Measurements from ENCODE around the gene CDHR2.

The CDHR2 gene

GRCh38 chr5:176614805-176615478, 65.8 kb downstream of the CDHR2 start:
- Mint-ChIP-seq H3K4me1 (peaks cover 3% of the 10 kb centered on the region), H3K27me3 (peaks cover 36% of the 10 kb centered on the region), H3K9me3 (no peaks in the 10 kb centered on the region), H3K4me3 (no peak overlapping the region), H3K36me3 (no peaks in the 10 kb centered on the region), H3K27ac (no peak overlapping the region)
- DNase-seq (ENCODE audit: low spot score in 2 of 2) (no peak), ATAC-seq (ENCODE audit: low read depth) (no peak)

- no peak overlapping the region for H3K27ac Mint-ChIP-seq
- peaks cover 5% of the 10 kb centered on the region for H3K4me1 Mint-ChIP-seq
- H3K36me3 Mint-ChIP-seq = no peaks in the 10 kb centered on the region
- no peaks in the 10 kb centered on the region for H3K9me3 Mint-ChIP-seq
- H3K27me3 Mint-ChIP-seq = peaks cover 39% of the 10 kb centered on the region
- no peak for DNase-seq (ENCODE audit: low spot score in 2 of 2)
- H3K4me3 Mint-ChIP-seq = no peak overlapping the region
- no peak for ATAC-seq (ENCODE audit: low read depth)
Observed at GRCh38 chr5:176616511-176616910, 67.4 kb downstream of the CDHR2 start.

- Mint-ChIP-seq H3K4me1 (peaks cover 7% of the 10 kb centered on the region), H3K27me3 (peaks cover 30% of the 10 kb centered on the region), H3K4me3 (no peak overlapping the region), H3K9me3 (no peaks in the 10 kb centered on the region), H3K36me3 (no peaks in the 10 kb centered on the region), H3K27ac (no peak overlapping the region)
- ATAC-seq (ENCODE audit: low read depth) (no peak), DNase-seq (ENCODE audit: low spot score in 2 of 2) (no peak)
Observed at GRCh38 chr5:176618783-176619182, 69.6 kb downstream of the CDHR2 start.

DNA sequence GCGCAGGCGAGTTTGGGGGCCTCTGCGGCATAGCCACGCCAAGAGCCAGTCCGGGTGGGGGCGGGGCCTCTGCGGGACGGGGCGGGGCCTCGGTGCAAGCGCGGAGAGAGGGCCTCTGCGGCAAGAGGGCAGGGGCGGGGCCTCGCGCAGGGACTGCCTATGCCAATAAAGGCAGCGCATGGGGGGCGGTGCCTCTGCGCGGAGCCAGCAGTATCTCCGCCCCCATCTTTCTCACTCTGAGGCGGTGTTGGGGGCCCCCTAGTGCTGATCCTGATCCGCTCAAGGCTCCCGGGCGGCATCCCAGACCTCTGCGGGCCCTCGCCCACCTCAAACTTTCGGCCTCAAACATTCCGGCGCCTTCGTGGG, 70.0 kb downstream of the CDHR2 start:
- peaks cover 8% of the 10 kb centered on the region for H3K4me1 Mint-ChIP-seq

DNA sequence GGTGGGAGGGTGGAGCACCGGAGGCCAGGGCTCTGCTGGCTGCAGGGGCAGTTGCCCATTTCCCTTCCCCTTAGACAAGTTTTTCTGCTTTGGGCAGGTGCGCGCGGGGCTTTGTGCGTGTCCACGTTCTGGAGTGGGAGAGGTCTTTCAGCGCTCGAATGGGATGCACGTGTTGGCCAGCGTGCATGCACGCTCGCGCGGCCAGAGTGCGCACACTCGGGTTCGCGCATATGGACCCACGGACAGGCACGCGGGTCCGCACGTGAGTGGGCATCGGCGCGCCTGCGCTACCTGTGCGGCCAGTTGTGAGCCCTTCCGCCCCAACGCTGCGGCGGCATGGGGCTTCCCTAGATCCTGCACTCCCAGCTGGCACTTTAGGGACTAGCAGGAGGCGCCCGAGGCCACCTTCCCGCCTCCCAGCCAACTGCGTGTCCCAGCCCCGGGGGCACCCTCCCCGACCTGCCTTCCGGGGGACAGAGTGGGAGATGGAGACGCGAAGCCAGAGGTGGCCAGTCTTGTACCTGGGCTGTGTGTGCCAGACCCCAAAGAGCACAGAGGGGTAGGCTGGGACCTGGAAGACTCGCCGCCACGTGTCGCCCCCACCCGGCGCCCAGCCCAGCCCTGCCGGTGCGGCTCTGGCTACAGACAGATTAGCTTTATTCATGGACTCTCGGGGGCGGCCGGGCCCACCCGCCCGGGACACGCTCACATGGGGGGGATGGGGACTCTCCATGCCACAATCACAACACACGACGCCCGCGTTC, 70.6 kb downstream of the CDHR2 start:
- ATAC-seq (ENCODE audit: low read depth) (no peak), DNase-seq (ENCODE audit: low spot score in 2 of 2) (no peak)
- H3K27ac Mint-ChIP-seq = no peak overlapping the region
- H3K4me3 Mint-ChIP-seq = no peak overlapping the region
- peaks cover 29% of the 10 kb centered on the region for H3K27me3 Mint-ChIP-seq
- no peaks in the 10 kb centered on the region for H3K9me3 Mint-ChIP-seq
- no peaks in the 10 kb centered on the region for H3K36me3 Mint-ChIP-seq
- peaks cover 9% of the 10 kb centered on the region for H3K4me1 Mint-ChIP-seq

More for the DNA sequence above, 70.0 kb downstream of the CDHR2 start:
- no peaks in the 10 kb centered on the region for H3K36me3 Mint-ChIP-seq
- H3K27ac Mint-ChIP-seq = no peak overlapping the region
- ATAC-seq (ENCODE audit: low read depth) (peak; percentile 91), DNase-seq (ENCODE audit: low spot score in 2 of 2) (peak in 1 of 2 donors; percentile 30)
- H3K4me3 Mint-ChIP-seq = no peak overlapping the region
- H3K9me3 Mint-ChIP-seq = no peaks in the 10 kb centered on the region
- H3K27me3 Mint-ChIP-seq = peaks cover 29% of the 10 kb centered on the region

DNA sequence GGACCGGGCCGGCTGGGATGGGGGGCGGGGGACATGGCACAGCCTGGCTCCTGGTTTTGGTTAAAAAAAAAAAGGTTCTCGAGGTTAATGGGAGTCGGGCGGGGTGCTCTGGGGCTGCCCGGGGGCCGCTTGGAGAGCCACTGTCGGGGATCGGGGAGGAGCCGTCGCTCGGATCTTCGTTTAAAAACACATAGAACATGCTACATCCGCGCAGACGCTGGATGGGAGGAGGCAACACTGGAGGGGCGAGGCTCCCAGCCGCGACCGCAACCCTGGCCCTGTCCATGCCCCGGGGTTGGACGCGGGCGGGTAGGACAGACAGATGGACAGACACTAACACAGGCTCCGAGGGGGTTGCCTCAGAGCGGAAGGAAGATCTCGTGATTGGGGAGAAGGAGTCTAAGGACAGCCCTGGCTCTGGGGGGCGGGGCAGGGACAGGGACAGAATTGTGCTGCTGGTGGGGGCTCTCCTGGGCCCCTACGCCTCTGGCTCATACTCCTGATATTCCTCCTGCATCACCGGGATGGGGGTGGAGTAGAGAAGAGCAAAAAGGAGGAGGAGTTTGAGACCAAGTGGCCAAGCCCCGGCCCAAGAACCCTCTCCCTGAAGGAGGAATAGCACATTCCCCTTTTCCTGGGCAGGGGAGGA, 71.3 kb downstream of the CDHR2 start:
- ATAC-seq (ENCODE audit: low read depth) = no peak
- H3K27me3 Mint-ChIP-seq = peaks cover 27% of the 10 kb centered on the region
- no peaks in the 10 kb centered on the region for H3K36me3 Mint-ChIP-seq
- H3K4me3 Mint-ChIP-seq = peak overlapping the region; percentile 24
- DNase-seq (ENCODE audit: low spot score in 2 of 2) = no peak
- H3K27ac Mint-ChIP-seq = no peak overlapping the region
- H3K9me3 Mint-ChIP-seq = no peaks in the 10 kb centered on the region
- peaks cover 9% of the 10 kb centered on the region for H3K4me1 Mint-ChIP-seq

DNA sequence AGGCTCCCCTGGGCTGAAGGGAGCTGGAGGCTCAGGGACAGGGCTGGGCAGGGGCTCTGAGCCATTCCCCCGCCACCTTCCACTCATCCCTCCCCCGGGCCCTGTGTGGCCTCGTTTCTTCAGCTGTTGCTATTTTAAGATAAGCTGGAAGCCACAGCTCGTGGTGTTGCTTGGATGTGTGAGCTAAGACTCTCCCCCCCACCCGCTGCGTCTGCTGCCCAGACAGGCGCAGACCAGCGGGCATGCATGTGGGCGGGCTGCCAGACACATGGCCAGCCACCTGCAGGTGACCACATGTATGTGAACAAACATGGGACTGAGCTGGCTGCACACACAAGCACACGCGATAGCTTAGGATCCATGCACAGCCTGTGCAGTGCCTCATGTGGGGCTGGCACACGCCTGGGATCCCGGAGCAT, 72.5 kb downstream of the CDHR2 start:
- DNase-seq (ENCODE audit: low spot score in 2 of 2) (no peak), ATAC-seq (ENCODE audit: low read depth) (no peak)
- H3K27ac Mint-ChIP-seq = no peak overlapping the region
- peaks cover 15% of the 10 kb centered on the region for H3K4me1 Mint-ChIP-seq
- peaks cover 27% of the 10 kb centered on the region for H3K27me3 Mint-ChIP-seq
- H3K4me3 Mint-ChIP-seq = no peak overlapping the region
- no peaks in the 10 kb centered on the region for H3K9me3 Mint-ChIP-seq
- no peaks in the 10 kb centered on the region for H3K36me3 Mint-ChIP-seq

DNA sequence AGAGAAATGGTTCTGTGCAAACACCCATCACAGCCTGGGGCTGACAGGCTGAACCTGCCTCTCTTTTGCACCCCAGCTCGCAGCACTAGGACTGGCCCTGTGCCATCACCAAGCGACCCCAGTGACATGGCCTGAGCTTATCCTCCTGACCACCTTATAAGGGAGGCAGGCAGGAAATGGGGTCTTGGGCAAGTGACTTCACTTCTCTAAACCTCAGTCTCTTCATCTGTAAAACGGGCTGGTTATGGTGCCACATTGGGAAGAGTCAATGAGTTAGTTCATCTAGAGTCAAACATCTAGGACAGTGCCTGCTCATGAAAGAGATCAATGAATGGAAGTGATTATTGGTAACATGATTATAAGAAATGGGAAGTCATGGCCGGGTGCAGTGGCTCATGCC, 75.0 kb downstream of the CDHR2 start:
- H3K9me3 Mint-ChIP-seq = no peaks in the 10 kb centered on the region
- no peaks in the 10 kb centered on the region for H3K36me3 Mint-ChIP-seq
- peaks cover 18% of the 10 kb centered on the region for H3K27me3 Mint-ChIP-seq
- no peak overlapping the region for H3K27ac Mint-ChIP-seq
- ATAC-seq (ENCODE audit: low read depth) (no peak), DNase-seq (ENCODE audit: low spot score in 2 of 2) (no peak)
- no peak overlapping the region for H3K4me3 Mint-ChIP-seq
- peaks cover 23% of the 10 kb centered on the region for H3K4me1 Mint-ChIP-seq

GRCh38 chr5:176624938-176625337, 75.8 kb downstream of the CDHR2 start:
- Mint-ChIP-seq H3K9me3 (no peaks in the 10 kb centered on the region), H3K27ac (no peak overlapping the region), H3K4me3 (no peak overlapping the region), H3K27me3 (peaks cover 18% of the 10 kb centered on the region), H3K36me3 (no peaks in the 10 kb centered on the region), H3K4me1 (peaks cover 23% of the 10 kb centered on the region)
- DNase-seq (ENCODE audit: low spot score in 2 of 2) (no peak), ATAC-seq (ENCODE audit: low read depth) (no peak)

GRCh38 chr5:176625512-176625911, 76.4 kb downstream of the CDHR2 start:
- no peak for ATAC-seq (ENCODE audit: low read depth)
- no peak overlapping the region for H3K4me3 Mint-ChIP-seq
- no peak overlapping the region for H3K27ac Mint-ChIP-seq
- H3K27me3 Mint-ChIP-seq = peaks cover 15% of the 10 kb centered on the region
- no peaks in the 10 kb centered on the region for H3K9me3 Mint-ChIP-seq
- no peak for DNase-seq (ENCODE audit: low spot score in 2 of 2)
- H3K36me3 Mint-ChIP-seq = no peaks in the 10 kb centered on the region
- peaks cover 21% of the 10 kb centered on the region for H3K4me1 Mint-ChIP-seq

DNA sequence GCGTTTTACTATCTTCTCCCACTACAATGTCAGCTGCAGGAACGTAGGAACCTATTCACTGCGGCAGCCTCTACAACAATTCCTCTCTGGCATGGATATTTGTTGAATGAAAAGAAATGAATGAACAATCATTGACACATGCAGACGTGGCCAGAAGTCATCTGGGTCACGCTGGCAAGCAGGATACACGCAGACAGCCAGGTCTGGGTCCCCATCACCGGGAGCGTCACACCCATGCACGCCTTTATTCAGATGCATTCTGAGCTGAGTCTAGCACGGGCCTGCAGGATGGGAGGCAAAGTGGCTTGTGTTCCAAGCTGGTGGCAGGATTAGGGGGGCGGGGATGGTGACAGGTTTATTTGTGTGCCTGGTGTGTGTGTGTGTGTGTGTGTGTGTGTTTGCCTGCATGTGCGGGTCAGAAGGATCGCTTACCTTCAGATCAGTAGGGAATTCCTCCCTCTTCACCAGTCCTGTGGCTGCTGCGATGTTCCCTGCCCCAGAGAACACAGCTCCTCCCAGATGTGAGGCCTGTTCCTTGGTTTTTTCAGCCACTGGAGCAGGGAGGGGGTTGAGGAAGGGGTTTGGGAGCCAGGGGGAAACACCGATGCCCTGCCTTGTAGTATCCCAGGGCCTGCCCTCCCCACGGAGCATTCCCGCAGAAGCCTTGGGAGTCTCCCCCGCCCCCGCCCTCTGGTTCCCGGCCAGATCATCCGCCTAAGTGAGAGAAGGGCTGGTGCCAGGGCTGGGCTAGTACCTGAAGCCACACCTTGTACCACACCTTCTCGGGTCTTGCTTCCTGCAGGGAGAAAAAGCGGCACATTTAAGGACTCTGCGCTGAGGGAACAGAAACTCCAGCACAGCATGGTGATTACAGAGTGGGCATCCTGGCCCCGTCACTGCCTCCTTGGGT, 77.1 kb downstream of the CDHR2 start:
- H3K4me3 Mint-ChIP-seq = no peak overlapping the region
- peaks cover 28% of the 10 kb centered on the region for H3K4me1 Mint-ChIP-seq
- H3K27me3 Mint-ChIP-seq = peaks cover 21% of the 10 kb centered on the region
- H3K27ac Mint-ChIP-seq = no peak overlapping the region
- no peaks in the 10 kb centered on the region for H3K9me3 Mint-ChIP-seq
- ATAC-seq (ENCODE audit: low read depth) (no peak), DNase-seq (ENCODE audit: low spot score in 2 of 2) (no peak)
- H3K36me3 Mint-ChIP-seq = no peaks in the 10 kb centered on the region

DNA sequence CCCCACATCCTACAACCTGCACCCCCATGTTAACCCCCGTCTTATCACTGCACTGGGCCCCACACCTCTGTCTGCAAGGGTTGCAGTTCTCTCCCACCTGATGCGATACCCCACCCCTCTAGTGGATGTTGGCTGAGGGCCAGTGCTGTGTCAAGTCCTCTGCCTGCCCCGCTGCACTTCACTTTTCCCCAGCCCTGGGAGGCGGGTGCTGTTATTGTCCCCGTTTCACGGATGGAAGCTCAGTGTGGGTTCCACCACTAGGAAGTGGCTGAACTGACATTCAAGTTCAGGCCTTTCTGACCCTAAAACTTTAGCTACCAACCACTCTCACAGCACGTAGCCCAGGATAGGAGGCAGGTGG, 77.7 kb downstream of the CDHR2 start:
- ATAC-seq (ENCODE audit: low read depth) (no peak), DNase-seq (ENCODE audit: low spot score in 2 of 2) (no peak)
- no peak overlapping the region for H3K4me3 Mint-ChIP-seq

GRCh38 chr5:176627582-176627981, 78.4 kb downstream of the CDHR2 start:
- no peaks in the 10 kb centered on the region for H3K9me3 Mint-ChIP-seq
- DNase-seq (ENCODE audit: low spot score in 2 of 2) = no peak
- no peak overlapping the region for H3K27ac Mint-ChIP-seq
- ATAC-seq (ENCODE audit: low read depth) = no peak
- peaks cover 21% of the 10 kb centered on the region for H3K27me3 Mint-ChIP-seq
- H3K36me3 Mint-ChIP-seq = no peaks in the 10 kb centered on the region
- peaks cover 31% of the 10 kb centered on the region for H3K4me1 Mint-ChIP-seq
- H3K4me3 Mint-ChIP-seq = no peak overlapping the region

More for the DNA sequence above, 77.7 kb downstream of the CDHR2 start:
- Mint-ChIP-seq H3K4me1 (peaks cover 32% of the 10 kb centered on the region), H3K36me3 (no peaks in the 10 kb centered on the region), H3K27me3 (peaks cover 23% of the 10 kb centered on the region), H3K9me3 (no peaks in the 10 kb centered on the region), H3K27ac (no peak overlapping the region)
